Pancreas (tissue), 10 donors: Measurements from ENCODE around the gene MAGI1. TPM values are rescaled to one million over a fixed set of nuclear protein-coding genes. Genes with fewer than 3 reads are reported as not detected.

Experiments
- ATAC-seq, 4 donors: fragments of 200-7000 bp; cut with Tn5 transposase; one replicate each; pipeline versions ENCODE4 v1.8.0 to v1.9.1; 2020; ENCODE audit warnings: mild to moderate bottlenecking in 4 of 4, moderate library complexity in 4 of 4
- DNase-seq, 6 donors: peaks; one replicate each; pipeline ENCODE4 v3.0.0-alpha.2; 2020
- FAIRE-seq: peaks from 2 replicates; lab custom pipeline; 2012; peaks lifted over from hg19 to GRCh38; lab: Jason Lieb, UNC
- H3K27ac ChIP-seq, 4 donors: fragments of 200-600 bp; sonication (generic); 1 replicate in 3 of 4; 2 replicates in 1 of 4; pipeline versions ENCODE4 v1.5.0 to v1.8.0; 2020
- H3K27me3 ChIP-seq, 4 donors: fragments of 200-600 bp; one replicate each; pipeline ENCODE4 v1.8.0; 2021
- H3K36me3 ChIP-seq, 3 donors: fragments of 200-600 bp; sonication (generic) in 1 of 3; one replicate each; pipeline versions ENCODE4 v1.5.0 to v1.8.0; 2020 to 2021
- H3K4me1 ChIP-seq, 3 donors: fragments of 200-600 bp; one replicate each; pipeline ENCODE4 v1.8.0; 2021
- H3K4me3 ChIP-seq, 4 donors: fragments of 200-600 bp; sonication (generic) in 2 of 4; one replicate each; pipeline versions ENCODE4 v1.5.0 to v1.8.0; 2020 to 2021
- H3K9me3 ChIP-seq, 4 donors: fragments of 200-600 bp; one replicate each; pipeline ENCODE4 v1.8.0; 2021
- CTCF ChIP-seq, 4 donors: fragments of 200-600 bp; sonication (generic) in 3 of 4; IDR thresholded peaks; one replicate each; pipeline versions ENCODE4 v1.5.0 to v1.8.0; 2021; ENCODE audit warnings: antibody characterized with exemption in 4 of 4
- WGBS, 2 donors: extraction: QIAGEN DNeasy Blood & Tissue Kit; methylation state at CpG; one replicate each; pipeline ENCODE4 v1.1.7; 2013; 5-methylcytosine and 5-hydroxymethylcytosine counted together
- intact Hi-C, 3 donors: fragments of 100-400 bp; cut with DNase I; formaldehyde crosslinking; loops; one replicate each; pipeline versions ENCODE4 v1.11.1 to v1.14.2; 2022
- polyA plus RNA-seq, 2 donors: library from polyadenylated mRNA; stranded (reverse); fragments of 200-250 nt; gene quantifications; one replicate each; pipeline ENCODE4 v1.2.3, GENCODE V29; 2013
- total RNA-seq, 6 donors: library from RNA; stranded (reverse); fragmentation: NEBNext Ultra II Directional in 4 of 6; extraction: Animal tissue kit (Norgen Biotek cat#: 25700) in 4 of 6; gene quantifications; one replicate each; pipeline versions ENCODE4 v1.2.1 to v1.2.4, GENCODE V29; 2021 to 2023
- donor health status: healthy with polysubstance abuse.
- donor health status: DM: no; HTN: no; CAD: no; lungs with moderate emphysema.
- donor health status: DM: no; HTN: no; CAD: no.
- donor health status: control.
- donor health status: control.
- donor health status: Bipolar disorder and iron deficiency.
- donor health status: DM: yes; HTN: yes; CAD: no.
- donor health status: DM: no; HTN: no; CAD: no.
- donor health status: DM: no; HTN: no; CAD: no.
- donor health status: DM: yes; HTN: yes; CAD: no.

Gene MAGI1
- total and polyA plus RNA-seq, 8 donors, result 19.7 to 45.1 (median 28.0) TPM

- DNase-seq, result peak in 2 of 6 donors; percentile 23 to 40
- no peak for TF ChIP-seq CTCF (IDR thresholded peaks at IDR 0.05)
- H3K4me3 ChIP-seq, result no peak overlapping the region
- peak; percentile 47 to 85 (median 72) for ATAC-seq
- no peak overlapping the region for H3K27ac ChIP-seq
- intact Hi-C loops, result no loop called here
- peaks cover 0 to 8% (median 6%) of the 10 kb centered on the region in 3 donors for H3K4me1 ChIP-seq
- H3K27me3 ChIP-seq, result no peaks in the 10 kb centered on the region
- no peak for FAIRE-seq
- 28 to 35% methylated on average over 13 of the region's 13 CpGs for WGBS, 2 donors
- H3K9me3 ChIP-seq, result no peaks in the 10 kb centered on the region
- no peaks in the 10 kb centered on the region for H3K36me3 ChIP-seq
Measured at GRCh38 chr3:65706776-65707568, 331.7 kb downstream of the MAGI1 start.

- Histone ChIP-seq H3K27me3 (no peaks in the 10 kb centered on the region), H3K4me3 (no peak overlapping the region), H3K27ac (no peak overlapping the region), H3K36me3 (no peaks in the 10 kb centered on the region), H3K4me1 (peaks cover 0 to 8% (median 6%) of the 10 kb centered on the region in 3 donors), H3K9me3 (no peaks in the 10 kb centered on the region)
- ATAC-seq (no peak), FAIRE-seq (no peak), DNase-seq (no peak)
- TF ChIP-seq CTCF (IDR thresholded peaks at IDR 0.05), result no peak
- 79 to 97% methylated on average over 4 of the region's 4 CpGs for WGBS, 2 donors
- intact Hi-C loops, result no loop called here
Measured at GRCh38 chr3:65706301-65706700, 332.4 kb downstream of the MAGI1 start.

DNA sequence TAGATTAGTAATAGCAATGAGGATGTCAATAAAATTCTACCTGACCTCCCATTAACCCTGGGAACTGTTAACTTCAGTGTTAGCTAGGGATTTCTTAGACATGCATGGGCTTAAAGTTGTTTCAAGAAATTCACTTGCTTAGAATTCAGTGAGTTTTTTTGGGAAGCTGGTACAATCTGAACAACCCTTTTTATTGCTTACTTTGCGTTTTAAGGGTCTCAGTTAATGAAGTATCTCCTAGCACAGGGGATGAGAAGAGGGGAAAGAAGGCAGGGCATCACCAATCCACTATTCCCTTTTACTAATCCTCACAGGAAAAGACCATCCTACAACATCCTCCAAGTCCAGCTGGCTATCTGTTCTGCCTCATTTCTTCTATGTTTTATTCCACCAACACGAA, 334.9 kb downstream of the MAGI1 start:
- H3K4me3 ChIP-seq, result no peak overlapping the region
- ATAC-seq, result no peak
- TF ChIP-seq CTCF (IDR thresholded peaks at IDR 0.05), result no peak
- WGBS, 2 donors, result 92 to 93% methylated on average over 2 of the region's 2 CpGs
- H3K9me3 ChIP-seq, result no peaks in the 10 kb centered on the region
- H3K27ac ChIP-seq, result no peak overlapping the region
- H3K4me1 ChIP-seq, result peaks cover 0 to 8% (median 6%) of the 10 kb centered on the region in 3 donors
- intact Hi-C loops, result no loop called here
- H3K36me3 ChIP-seq, result no peaks in the 10 kb centered on the region
- DNase-seq, result no peak
- FAIRE-seq, result no peak
- H3K27me3 ChIP-seq, result no peaks in the 10 kb centered on the region

GRCh38 chr3:65703026-65703425, 335.7 kb downstream of the MAGI1 start:
- ATAC-seq, result no peak

More at GRCh38 chr3:65703026-65703425, 335.7 kb downstream of the MAGI1 start:
- H3K36me3 ChIP-seq, result no peaks in the 10 kb centered on the region
- intact Hi-C loops, result no loop called here
- no peak for TF ChIP-seq CTCF (IDR thresholded peaks at IDR 0.05)
- peaks cover 0 to 8% (median 6%) of the 10 kb centered on the region in 3 donors for H3K4me1 ChIP-seq
- DNase-seq (no peak), FAIRE-seq (no peak)
- no peak overlapping the region for H3K4me3 ChIP-seq
- WGBS, 2 donors, result 93 to 95% methylated on average over 5 of the region's 5 CpGs
- no peaks in the 10 kb centered on the region for H3K27me3 ChIP-seq
- no peaks in the 10 kb centered on the region for H3K9me3 ChIP-seq
- H3K27ac ChIP-seq, result no peak overlapping the region
